ENCODE data around the gene FMOD.
"Not testable (repeated sequence)": the region's sequence is repeated elsewhere in the genome, so short reads cannot be mapped to it uniquely, and the experiment has no call there.

FMOD gene

GRCh38 chr1:203306089-203306964 is 44.6 kb downstream of the FMOD start:
- DNase-seq (ENCODE audit: low read depth in 2 of 2), result no peak

DNA sequence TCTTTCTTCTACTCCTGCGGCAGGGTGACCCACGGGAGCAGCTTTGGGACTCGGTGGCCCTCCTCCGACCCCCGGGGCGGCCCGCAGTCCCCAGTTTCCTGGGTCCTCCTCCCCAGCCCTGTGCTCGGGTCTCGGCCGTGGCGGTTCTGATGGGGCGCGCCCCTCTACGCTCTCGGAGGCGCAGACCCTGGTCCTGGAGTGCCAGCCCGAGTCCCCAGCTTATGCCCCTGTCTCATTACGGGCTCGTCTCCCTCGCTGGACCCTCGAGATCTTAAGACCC is 45.2 kb downstream of the FMOD start:
- no peak for DNase-seq (ENCODE audit: low read depth in 2 of 2)

GRCh38 chr1:203304919-203305808 is 45.8 kb downstream of the FMOD start, which contains the start of gene BTG2:
BTG2 (plus strand) TSS chr1:203305519; CDS start chr1:203305607, 88 bp downstream.
- DNase-seq (ENCODE audit: low read depth in 2 of 2), result peak; percentile 89 to 92

DNA sequence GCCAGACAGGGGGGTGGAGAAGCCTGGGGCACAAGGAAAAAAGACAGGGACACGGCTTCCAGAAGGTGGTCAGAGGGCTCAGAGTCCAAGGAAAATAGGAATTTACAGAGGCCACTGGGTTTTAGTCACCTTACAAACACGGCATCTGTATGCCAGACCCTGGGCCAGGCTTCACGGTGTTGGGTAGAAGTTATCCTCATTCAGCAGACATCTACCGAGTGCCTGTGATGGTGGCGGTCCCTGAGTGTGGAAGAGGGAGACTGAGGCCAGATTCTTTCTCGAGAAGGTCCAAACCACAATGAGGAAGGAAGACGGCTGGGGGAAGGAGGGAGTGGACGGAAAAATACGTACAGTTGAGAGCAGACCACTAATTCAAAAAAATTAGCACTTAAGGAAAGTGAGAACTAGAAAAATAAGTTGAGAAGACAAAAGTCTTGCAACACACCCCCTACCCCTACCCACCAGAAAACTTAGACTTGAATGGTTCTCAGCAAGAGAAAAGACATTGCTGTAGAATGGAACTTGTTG is 46.5 kb downstream of the FMOD start:
- DNase-seq (ENCODE audit: low read depth in 2 of 2), result no peak

DNA sequence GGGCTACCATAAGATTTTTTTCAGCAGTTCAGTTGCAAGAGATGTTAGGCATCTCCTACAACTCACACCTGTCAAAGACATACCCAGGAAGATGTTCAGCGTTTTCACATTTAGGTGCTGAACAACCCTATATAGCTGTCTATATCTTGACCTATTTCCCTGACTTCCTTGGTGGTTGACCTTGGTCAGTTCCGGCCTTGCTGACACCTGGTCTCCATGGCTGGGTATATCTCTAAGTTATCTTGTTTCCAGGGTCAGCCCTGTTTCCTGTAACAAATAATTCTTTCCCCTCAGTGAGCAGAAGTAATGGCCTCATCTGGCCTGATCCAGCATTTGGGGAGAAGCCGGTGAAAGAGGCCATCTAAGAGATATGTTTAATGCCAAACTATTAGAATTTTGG is 48.0 kb downstream of the FMOD start:
- DNase-seq (ENCODE audit: low read depth in 2 of 2), result no peak

DNA sequence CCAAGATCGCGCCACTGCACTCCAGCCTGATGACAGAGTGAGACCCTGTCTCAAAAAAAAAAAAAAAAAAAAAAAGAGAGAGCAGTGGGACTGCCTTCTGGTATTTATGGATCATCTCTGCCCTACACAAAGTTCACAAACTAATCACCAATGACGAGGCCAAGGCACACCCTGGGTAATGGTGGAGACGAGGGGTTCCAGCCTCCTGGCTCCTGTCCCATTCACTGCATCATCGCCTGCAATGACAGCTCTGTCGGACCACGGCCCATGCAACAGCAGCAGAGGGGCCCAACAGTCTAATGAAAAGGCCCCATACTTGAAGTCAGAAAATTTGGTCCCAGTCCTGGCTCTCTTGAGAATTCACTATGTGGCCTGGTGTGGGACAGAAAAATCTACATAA is 48.5 kb downstream of the FMOD start:
- no peak for DNase-seq (ENCODE audit: low read depth in 2 of 2)

DNA sequence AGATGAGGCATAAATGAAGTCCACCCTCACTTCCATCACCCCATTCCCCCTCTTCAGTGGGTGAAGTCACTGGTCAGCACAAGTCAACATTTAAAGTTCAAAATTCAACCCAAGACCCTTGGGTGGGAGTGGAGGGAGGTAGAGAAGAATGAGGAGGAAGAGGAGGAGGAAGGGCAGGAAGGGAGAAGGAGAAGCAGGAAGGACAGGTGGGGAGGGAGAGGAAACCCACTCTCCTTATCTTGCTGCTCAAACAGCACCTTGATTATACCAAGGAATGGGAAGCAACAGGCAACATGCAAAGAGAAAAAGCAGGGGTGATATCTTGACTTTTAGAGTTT is 49.6 kb downstream of the FMOD start:
- DNase-seq (ENCODE audit: low read depth in 2 of 2), result no peak

GRCh38 chr1:203300441-203301330 is 50.2 kb downstream of the FMOD start:
- DNase-seq (ENCODE audit: low read depth in 2 of 2), result no peak

GRCh38 chr1:203299719-203300429 is 51.0 kb downstream of the FMOD start:
- DNase-seq (ENCODE audit: low read depth in 2 of 2), result not testable (repeated sequence)

GRCh38 chr1:203299169-203299568 is 51.8 kb downstream of the FMOD start:
- no peak for DNase-seq (ENCODE audit: low read depth in 2 of 2)

DNA sequence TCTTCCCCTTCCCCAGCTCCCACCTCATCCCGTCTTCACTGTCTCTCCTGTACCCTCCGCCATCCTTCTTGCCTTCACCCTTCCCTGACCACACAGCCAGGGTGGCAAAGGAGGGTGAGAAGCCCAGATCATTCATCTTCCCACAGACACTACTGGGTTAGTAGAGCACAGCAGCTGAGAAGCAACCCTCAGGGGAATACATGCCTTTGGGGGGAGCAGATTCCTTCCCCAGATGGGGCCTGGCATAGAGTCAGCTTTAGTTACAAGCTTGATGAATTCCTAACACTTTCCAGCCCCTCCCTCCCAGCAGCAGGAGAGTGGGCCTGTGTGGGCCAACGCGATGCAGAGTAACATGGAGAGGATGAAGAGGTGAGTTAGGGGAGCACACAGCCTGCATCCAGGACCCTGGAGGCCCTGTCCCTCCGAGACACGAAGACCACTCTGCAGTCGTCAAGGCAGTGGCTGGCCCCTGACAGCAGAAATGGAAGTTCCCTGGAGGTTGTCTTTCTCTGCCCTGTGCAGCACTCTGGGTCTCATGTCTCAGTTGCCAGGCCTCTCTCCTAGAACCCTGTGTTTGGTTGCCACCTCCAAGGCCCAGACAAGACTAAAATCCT is 54.4 kb downstream of the FMOD start:
- no peak for DNase-seq (ENCODE audit: low read depth in 2 of 2)

- DNase-seq (ENCODE audit: low read depth in 2 of 2), result no peak
Measured at GRCh38 chr1:203295796-203296195, 55.1 kb downstream of the FMOD start.

DNA sequence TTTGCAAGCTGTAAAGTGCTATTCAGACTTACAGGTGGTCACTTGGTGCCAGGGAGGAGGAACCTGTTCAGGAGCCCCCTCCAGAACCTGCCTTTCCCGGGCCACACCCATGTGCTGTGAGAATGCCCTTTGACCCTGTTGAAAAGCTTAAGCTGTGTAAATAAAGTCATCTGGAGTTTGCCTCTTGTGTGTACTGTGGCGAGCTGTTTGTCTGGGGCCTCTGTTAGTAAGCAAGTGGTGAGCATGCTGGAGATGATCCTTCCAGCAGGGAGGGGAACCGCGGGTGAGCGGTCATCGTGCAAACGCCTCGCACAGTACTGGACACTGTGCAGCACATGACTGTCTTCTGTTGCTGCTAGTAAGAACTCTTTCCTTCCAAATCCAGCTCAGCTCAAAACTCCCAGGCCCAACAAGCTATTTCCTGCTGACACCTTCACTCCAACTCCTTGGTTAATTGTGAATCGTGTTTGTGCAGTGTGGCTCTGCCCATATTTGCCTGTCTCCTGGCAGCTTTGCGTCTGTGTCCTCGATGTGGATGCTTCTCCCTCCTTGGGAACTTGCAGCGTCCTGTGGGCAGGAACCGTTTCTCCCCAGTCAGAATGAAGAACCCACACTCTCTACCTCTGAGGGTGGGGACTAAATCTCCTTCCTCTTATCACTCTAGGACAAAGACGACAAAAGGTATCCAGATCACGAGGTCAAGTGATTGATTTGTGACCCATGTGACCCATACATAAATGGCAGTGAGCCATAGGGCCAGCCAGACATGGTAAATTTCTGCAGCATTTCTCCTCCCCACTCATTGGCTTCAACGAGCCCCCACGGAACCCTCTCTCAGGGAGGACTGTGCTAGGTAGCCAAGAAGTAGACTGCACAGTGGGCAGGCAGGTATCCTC is 59.5 kb downstream of the FMOD start:
- no peak for DNase-seq (ENCODE audit: low read depth in 2 of 2)
